Measurements from ENCODE around the gene LTBP1.

- no peak for TF ChIP-seq REST (IDR thresholded peaks at IDR 0.05; ENCODE audit: low read depth)
- TF ChIP-seq YY1 (IDR thresholded peaks at IDR 0.05; ENCODE audit: low read depth): no peak
- no peak for TF ChIP-seq TAF1 (IDR thresholded peaks at IDR 0.05; ENCODE audit: low read depth)
- no peak for TF ChIP-seq EP300 (IDR thresholded peaks at IDR 0.05; ENCODE audit: borderline replicate concordance)
- TF ChIP-seq, protein P1, sequence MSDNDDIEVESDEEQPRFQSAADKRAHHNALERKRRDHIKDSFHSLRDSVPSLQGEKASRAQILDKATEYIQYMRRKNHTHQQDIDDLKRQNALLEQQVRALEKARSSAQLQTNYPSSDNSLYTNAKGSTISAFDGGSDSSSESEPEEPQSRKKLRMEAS (IDR thresholded peaks at IDR 0.05): no peak
- no peak for TF ChIP-seq ZBTB7A (IDR thresholded peaks at IDR 0.05; ENCODE audit: low read depth)
- no peak for TF ChIP-seq CREB1 (IDR thresholded peaks at IDR 0.05; ENCODE audit: low read depth)
- TF ChIP-seq RAD21 (IDR thresholded peaks at IDR 0.05; ENCODE audit: low read depth): no peak
These were observed 428.3 kb downstream of the LTBP1 start for GRCh38 chr2:33375054-33375453.

Measured in Ishikawa (cell line).